ENCODE data around the gene FOLR1. TPM values are rescaled to one million over a fixed set of nuclear protein-coding genes. Genes with fewer than 3 reads are reported as not detected.
"Not testable (repeated sequence)": the region's sequence is repeated elsewhere in the genome, so short reads cannot be mapped to it uniquely, and the experiment has no call there.

FOLR1 gene
- total RNA-seq, 4 donors from 2014 or later, result not detected

DNA sequence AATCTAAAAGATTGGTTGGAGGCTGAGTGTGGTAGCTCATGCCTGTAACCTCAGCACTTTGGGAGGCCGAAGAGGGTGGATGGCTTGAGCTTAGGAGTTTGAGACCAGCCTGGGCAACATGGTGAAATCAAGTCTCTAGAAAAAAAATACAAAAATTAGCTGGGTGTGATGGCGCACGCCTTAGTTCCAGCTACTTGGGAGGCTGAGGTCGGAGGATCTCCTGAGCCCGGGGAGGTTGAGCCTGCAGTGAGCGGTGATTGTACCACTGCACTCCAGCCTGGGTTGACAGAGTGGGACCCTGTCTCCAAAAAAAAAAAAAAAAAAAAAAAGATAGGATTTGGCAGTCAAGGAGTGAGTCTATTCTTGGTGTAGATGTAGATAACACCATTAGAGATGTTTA, 10.6 kb downstream of the FOLR1 start:
- Histone ChIP-seq H3K27me3 (no peaks in the 10 kb centered on the region), H3K4me1 (no peaks in the 10 kb centered on the region), H3K27ac (no peak overlapping the region), H3K36me3 (no peaks in the 10 kb centered on the region), H3K4me3 (no peak overlapping the region), H3K9me3 (no peaks in the 10 kb centered on the region)
- TF ChIP-seq POLR2A (IDR thresholded peaks at IDR 0.05), result no peak
- TF ChIP-seq, protein P1, sequence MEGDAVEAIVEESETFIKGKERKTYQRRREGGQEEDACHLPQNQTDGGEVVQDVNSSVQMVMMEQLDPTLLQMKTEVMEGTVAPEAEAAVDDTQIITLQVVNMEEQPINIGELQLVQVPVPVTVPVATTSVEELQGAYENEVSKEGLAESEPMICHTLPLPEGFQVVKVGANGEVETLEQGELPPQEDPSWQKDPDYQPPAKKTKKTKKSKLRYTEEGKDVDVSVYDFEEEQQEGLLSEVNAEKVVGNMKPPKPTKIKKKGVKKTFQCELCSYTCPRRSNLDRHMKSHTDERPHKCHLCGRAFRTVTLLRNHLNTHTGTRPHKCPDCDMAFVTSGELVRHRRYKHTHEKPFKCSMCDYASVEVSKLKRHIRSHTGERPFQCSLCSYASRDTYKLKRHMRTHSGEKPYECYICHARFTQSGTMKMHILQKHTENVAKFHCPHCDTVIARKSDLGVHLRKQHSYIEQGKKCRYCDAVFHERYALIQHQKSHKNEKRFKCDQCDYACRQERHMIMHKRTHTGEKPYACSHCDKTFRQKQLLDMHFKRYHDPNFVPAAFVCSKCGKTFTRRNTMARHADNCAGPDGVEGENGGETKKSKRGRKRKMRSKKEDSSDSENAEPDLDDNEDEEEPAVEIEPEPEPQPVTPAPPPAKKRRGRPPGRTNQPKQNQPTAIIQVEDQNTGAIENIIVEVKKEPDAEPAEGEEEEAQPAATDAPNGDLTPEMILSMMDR (IDR thresholded peaks at IDR 0.05), result no peak
- DNase-seq, result peak in 1 of 3 donors; percentile 26

DNA sequence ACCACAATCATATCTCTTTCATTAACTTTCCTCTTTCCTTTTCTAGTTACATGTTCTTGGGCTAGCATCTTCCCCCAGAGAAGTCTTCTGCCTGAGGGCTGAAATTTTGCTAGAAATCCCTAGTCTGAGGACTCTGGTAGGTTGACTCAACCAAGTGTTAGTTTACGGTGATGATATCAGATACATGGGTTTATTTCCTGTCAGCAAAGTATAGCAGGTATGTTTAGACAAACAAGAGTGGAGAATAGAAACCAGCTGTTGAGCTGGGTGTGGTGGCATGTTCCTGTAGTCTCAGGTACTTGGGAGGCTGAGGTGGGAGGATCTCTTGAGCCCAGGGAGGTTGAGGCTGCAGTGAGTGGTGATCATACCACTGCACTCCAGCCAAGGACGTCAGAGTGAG, 11.2 kb downstream of the FOLR1 start:
- Histone ChIP-seq H3K4me1 (no peaks in the 10 kb centered on the region), H3K27me3 (no peaks in the 10 kb centered on the region), H3K27ac (no peak overlapping the region), H3K4me3 (no peak overlapping the region), H3K36me3 (no peaks in the 10 kb centered on the region), H3K9me3 (no peaks in the 10 kb centered on the region)
- TF ChIP-seq, protein P1 (IDR thresholded peaks at IDR 0.05), result no peak
- no peak for TF ChIP-seq POLR2A (IDR thresholded peaks at IDR 0.05)
- DNase-seq, result peak in 1 of 3 donors; percentile 22

DNA sequence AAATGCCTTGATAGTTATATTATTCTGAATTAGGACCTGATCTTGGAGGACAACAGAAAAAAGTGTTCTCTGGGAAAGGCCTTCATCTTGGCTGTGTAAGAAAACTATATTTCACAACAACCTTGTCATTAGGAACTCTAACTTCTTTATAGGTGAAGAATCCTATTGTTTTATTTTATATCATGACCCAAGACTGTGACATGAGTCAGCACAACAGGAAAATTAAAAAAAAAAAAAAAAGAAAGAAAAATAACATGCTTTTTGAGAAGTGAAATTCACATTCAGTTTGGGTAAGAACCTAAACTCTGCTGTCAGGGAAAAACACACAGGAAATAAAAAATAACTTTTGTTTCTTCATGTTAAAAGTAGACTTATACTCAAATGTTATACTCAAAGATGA, 12.9 kb downstream of the FOLR1 start:
- Histone ChIP-seq H3K4me3 (no peak overlapping the region), H3K9me3 (peaks cover 0 to 6% (median 0%) of the 10 kb centered on the region in 4 donors), H3K27me3 (no peaks in the 10 kb centered on the region), H3K27ac (no peak overlapping the region), H3K36me3 (no peaks in the 10 kb centered on the region), H3K4me1 (no peaks in the 10 kb centered on the region)
- TF ChIP-seq, protein P1 (IDR thresholded peaks at IDR 0.05), result no peak
- TF ChIP-seq POLR2A (IDR thresholded peaks at IDR 0.05), result no peak
- no peak for DNase-seq

DNA sequence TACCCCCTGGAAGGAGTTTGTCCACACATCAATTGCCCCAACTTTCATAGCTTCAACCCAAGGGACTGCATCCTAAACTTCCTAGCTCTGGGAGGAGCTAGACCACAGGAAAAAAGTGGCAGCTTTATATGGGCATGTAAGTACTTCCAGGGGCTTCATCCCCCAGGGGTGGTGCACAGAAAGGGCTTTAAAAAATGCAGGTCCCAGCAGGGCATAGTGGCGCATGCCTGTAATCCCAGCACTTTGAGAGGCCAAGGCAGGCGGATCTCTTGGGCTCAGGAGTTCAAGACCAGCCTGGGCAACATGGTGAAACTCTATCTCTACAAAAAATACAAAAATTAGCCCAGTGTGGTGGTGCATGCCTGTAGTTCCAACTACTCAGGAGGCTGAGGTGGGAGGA, 14.9 kb downstream of the FOLR1 start:
- H3K4me1 ChIP-seq, H3K36me3 ChIP-seq, H3K4me3 ChIP-seq, H3K9me3 ChIP-seq, H3K27ac ChIP-seq, H3K27me3 ChIP-seq: not testable (repeated sequence)
- peak in 1 of 3 donors; percentile 9 for DNase-seq

DNA sequence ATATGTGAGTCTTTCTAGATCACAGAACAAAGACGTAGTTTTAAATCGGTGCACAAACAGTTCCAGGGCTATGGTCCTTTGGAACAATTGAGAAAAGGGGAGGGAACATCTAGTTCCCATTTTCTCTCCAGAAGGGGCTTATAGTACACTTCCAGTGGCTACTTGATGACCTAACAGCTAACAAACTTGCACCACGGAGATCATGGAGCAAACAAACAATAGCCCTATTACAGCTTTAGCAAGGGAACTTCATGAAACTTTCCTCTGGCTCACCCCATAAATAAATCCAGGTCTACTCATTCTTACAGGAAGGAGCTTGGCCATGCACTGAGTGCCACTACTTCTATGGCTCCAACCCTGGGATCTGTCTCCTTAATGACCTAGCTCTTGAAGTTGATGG, 16.3 kb downstream of the FOLR1 start:
- Histone ChIP-seq H3K27ac (no peak overlapping the region), H3K36me3 (no peaks in the 10 kb centered on the region), H3K27me3 (no peaks in the 10 kb centered on the region), H3K4me3 (no peak overlapping the region), H3K9me3 (peaks cover 0 to 7% (median 0%) of the 10 kb centered on the region in 4 donors), H3K4me1 (no peaks in the 10 kb centered on the region)
- DNase-seq, result peak in 1 of 3 donors; percentile 7
- TF ChIP-seq, protein P1 (IDR thresholded peaks at IDR 0.05), result no peak
- TF ChIP-seq POLR2A (IDR thresholded peaks at IDR 0.05), result no peak

DNA sequence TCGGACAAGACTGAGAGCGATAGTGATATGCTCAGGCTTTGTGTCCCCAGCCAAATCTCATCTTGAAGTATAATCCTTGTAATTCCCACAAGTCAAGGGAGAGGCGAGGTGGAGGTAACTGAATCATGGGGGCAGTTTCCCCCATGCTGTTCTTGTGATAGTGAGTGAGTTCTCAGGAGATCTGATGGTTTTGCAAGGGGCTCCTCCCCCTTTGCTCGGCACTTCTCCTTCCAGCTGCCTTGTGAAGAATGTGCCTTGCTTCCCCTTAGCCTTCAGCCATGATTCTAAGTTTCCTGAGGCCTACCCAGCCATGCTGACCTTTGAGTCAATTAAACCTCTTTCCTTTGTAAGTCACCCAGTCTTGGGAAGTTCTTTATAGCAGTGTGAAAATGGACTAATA, 17.2 kb downstream of the FOLR1 start:
- peak in 1 of 3 donors; percentile 46 for DNase-seq
- Histone ChIP-seq H3K36me3 (no peaks in the 10 kb centered on the region), H3K27me3 (no peaks in the 10 kb centered on the region), H3K4me1 (no peaks in the 10 kb centered on the region), H3K9me3 (peaks cover 0 to 7% (median 0%) of the 10 kb centered on the region in 4 donors), H3K4me3 (peak overlapping the region in 1 of 4 donors; percentile 8), H3K27ac (no peak overlapping the region)
- TF ChIP-seq, protein P1 (IDR thresholded peaks at IDR 0.05), result no peak
- TF ChIP-seq POLR2A (IDR thresholded peaks at IDR 0.05), result no peak
